PFSK-1 (cell line): ENCODE data around the gene NPW.

Source experiments
- FOXP2 ChIP-seq: optimal IDR thresholded peaks from 2 replicates; pipeline ENCODE3; 2011; ENCODE audit warnings: borderline replicate concordance, control low read depth, inconsistent platforms; ENCODE audit not compliant: insufficient read depth; ENCODE audit errors: extremely low read length, extremely low read depth
- POLR2AphosphoS5 ChIP-seq: IDR thresholded peaks from 2 replicates; pipeline ENCODE4 v1.6.1; 2012; ENCODE audit warnings: low read depth, mild to moderate bottlenecking, control low read depth, low read length, moderate library complexity
- REST ChIP-seq, 2 experiments: IDR thresholded peaks; 2 replicates each; pipeline versions ENCODE4 v1.6.1 to v1.8.0; 2011 to 2012; ENCODE audit warnings: low read depth in 2 of 2, low read length in 2 of 2, control low read depth in 1 of 2, inconsistent platforms in 1 of 2, mild to moderate bottlenecking in 1 of 2, moderate library complexity in 1 of 2; ENCODE audit not compliant: insufficient read depth in 1 of 2

GRCh38 chr16:2030036-2030435 lies 10.5 kb downstream of the NPW start:
- TF ChIP-seq POLR2AphosphoS5 (no peak), REST (IDR thresholded peaks at IDR 0.05; ENCODE audit: insufficient read depth in 1 of 2, low read depth in 2 of 2, low read length in 2 of 2) (no peak), FOXP2 (no peak)
